Measurements from ENCODE around the gene RAD54L2.
"Not testable (repeated sequence)": the region's sequence is repeated elsewhere in the genome, so short reads cannot be mapped to it uniquely, and the experiment has no call there.

Gene RAD54L2

DNA sequence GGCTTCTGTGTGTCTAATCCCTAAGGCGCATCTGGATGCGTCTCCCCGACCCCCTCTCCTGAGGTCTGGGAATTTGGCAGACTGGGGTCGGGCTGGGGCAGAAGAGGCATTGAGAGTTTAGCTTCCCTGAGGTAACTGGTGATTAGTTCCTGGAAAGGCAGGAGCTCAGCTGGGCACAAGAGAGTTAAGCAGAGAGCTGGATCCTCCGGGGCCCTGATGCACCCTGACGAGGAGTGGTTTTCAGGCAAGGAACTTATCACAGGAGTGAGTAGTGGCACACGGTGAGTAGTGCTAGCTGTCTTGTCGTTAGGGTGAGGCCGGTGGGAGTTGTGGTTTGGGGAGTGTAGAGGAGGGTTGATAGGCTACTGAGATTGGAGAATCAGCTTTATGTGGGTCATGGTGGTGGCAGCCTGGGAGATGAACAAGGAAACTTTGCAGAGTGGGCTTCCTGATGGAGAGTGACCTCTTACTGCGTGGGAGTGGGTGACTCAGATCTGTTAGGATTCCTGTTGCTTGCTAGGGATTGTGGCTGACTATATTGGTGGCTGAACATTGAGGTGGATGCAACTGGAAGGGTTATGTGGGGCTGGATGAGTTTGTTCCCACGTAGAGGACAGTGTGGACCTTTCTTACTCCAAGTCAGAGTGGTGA, 897 bp downstream of the RAD54L2 start:
- DNase-seq (ENCODE audit: low read depth) = no peak

DNA sequence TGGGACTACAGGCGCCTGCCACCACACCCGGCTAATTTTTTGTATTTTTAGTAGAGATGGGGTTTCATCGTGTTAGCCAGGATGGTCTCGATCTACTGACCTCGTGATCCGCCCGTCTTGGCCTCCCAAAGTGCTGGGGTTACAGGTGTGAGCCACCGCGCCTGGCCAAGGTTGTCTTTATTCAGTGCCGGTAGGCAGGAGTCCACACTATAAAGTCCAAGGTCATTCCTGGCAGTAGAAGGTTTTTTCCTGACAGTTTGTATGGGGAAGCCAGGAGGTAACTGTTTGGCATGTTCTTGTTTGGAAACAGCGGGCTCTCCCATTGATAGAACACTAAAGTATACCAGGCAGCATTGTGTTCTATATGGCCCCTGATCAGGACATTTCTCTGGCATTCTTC, 4.1 kb downstream of the RAD54L2 start:
- not testable (repeated sequence) for DNase-seq (ENCODE audit: low read depth)

DNA sequence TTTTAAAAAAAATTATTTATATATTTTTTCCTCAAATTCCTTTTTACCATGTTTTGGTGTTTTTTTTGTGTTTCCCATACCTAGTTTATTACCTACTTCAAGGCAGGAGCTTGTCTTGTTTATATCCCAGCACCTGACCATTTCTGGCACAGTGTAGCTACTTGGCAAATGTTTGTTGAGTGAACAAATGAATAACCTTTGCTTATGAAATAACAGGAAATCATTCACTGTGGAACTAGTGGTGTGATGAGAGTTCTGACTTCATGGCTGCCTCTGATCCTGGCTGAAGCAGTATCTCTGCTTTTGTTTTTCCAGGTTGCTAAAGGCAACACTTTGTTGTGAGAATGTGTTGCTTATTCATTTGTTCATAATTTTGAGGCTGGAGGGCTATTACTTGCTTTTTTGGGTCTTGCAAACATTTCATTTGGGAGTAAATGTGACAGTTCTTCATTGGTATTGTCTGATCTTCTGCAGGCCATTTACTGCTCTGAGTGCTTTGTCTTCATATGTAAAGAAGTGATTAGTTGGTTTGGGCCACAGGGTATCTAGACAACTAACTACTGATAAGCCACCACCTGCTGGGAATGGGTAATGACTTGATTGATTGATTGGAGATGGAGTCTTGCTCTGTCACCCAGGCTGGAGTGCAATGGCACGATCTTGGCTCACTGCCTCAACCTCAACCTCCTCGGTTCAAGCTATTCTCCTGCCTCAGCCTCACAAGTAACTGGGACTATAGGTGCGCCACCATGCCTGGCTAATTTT, 5.7 kb downstream of the RAD54L2 start:
- DNase-seq (ENCODE audit: low read depth) = no peak

DNA sequence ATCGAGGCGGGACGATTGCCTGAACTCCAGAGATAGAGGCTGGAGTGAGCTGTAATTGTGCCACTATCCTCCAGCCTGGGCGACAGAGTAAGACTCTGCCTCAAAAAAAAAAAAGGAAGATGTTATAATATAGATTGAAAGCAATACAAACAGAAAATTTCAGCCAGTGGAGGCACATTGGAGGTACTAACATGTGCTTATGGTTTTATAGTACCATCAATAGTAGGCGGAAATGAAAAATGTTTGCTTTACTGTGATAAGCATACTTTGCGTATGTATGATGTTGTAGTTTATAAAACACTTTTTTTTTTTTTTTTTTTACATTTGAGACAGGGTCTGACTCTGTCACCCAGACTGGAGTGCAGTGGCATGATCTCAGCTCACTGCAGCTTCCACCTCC, 8.8 kb downstream of the RAD54L2 start:
- DNase-seq (ENCODE audit: low read depth) = no peak

DNA sequence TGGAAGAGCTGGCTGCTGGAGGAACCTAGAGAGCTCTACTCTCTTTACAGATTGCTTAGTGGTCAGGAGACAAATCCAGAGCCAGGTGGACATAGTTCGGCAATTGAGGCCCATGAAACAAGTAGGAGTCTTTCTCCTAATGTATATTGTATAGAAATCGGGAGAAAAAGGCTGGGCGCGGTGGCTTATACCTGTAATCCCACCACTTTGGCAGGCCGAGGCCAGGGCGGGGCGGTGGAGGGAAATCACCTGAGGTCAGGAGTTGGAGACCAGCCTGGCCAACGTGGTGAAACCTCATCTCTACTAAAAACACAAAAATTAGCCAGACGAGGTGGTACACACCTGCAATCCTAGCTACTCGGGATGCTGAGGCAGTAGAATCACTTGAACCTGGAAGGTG, 10.8 kb downstream of the RAD54L2 start:
- no peak for DNase-seq (ENCODE audit: low read depth)

DNA sequence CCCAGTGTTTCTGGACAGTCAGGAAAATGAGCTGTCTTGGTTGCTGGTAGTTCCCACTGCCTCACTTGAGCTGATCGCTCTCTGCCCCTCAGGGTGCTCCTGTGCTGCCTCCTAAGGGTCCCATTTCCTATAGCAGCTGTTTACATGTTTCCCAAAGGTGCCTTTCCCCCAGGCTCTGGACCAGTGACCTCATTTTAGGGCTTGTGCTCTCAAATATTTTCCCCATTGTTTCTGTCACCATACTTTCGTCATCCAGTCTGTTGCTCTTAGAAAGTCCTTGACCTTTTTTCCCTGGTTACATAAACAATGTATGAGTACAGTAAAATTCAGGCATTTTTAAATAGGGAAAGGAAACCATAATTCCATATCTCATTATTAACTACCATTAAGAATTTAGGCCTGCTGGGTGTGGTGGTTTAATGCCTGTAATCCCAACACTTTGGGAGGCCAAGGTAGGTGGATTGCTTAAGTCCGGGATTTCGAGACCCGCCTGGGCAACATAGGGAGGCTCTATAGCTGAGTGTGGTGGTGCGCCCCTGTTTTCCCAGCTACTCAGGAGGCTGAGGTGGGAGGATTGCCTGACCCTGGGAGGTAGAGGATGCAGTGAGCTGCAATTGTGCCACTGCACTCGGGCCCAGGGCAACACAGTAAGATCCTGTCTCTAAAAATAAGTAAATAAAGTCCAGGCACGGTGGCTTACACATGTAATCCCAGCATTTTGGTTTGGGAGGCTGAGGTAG, 11.7 kb downstream of the RAD54L2 start:
- no peak for DNase-seq (ENCODE audit: low read depth)

DNA sequence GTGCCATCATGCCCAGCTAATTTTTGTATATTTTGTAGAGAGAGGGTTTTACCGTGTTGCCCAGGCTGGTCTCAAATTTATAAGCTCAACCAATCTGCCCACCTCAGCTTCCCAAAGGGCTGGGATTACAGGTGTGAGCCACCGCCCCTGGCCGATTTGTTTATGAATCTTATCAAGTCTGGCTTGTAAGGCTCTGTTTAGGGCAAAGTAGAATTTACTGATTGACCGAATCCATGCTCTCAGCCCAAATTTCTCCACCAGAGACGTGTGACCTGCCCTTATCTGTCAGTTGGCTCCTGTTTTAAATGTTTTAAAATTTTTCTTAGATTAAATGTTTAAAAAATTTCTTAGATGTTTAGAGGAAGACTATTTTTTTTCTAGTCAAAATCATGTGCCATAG, 19.5 kb downstream of the RAD54L2 start:
- no peak for DNase-seq (ENCODE audit: low read depth)

DNA sequence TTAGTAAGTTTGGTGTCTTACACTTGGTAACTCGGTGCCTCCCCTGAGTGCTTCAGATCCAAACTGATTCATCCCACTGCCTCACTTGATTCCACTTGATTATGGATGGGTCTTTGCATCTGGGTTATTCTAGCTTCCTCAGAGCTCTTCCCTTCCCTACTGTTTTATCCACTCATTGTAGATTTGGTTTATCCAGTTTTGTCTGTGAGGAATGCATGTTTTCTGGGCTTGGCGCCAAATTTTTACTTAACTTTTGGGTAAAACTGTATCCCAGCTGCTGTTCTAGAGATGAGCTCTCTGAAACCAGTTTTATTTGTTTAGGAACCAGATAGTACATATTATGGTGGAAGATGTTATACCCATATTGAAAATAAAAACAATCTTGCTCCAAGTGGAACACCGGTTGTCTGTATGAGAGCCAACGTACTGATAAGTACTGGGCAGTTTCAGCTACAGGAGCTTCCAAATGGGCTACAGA, 20.9 kb downstream of the RAD54L2 start:
- no peak for DNase-seq (ENCODE audit: low read depth)

DNA sequence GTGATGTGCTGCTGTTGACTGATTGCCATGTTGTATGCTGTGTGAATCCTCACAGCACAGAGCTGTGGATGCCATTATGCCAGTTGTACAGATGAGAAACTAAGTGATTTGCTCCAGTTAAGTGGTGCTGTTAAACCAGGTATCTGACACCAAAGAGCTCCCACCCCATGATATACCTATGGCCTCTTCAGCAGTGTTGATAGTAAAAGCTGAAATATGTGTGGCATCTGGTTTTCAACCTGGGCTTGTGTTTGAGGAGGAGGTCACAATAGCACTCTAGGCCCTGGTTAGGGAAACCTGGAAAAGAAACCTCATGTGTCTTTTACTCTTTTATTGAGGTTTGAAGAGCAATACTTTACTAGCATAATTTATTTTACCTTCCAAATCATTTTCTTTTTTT, 21.4 kb downstream of the RAD54L2 start:
- DNase-seq (ENCODE audit: low read depth) = no peak

DNA sequence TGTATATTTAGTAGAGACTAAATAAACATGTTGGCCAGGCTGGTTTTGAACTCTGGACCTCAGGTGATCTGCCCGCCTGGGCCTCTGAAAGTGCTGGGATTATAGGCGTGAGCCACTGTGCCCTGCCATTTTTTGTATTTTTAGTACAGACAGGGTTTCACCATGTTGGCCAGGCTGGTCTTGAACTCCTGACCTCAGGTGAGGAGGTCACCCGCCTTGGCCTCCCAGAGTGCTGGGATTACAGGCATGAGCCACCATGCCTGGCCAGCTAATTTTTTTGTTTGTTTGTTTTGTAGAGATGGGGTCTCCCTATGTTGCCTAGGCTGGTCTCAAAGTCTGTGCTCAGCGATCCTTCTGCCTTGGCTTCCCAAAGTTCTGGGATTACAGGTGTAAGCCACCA, 23.9 kb downstream of the RAD54L2 start:
- not testable (repeated sequence) for DNase-seq (ENCODE audit: low read depth)

DNA sequence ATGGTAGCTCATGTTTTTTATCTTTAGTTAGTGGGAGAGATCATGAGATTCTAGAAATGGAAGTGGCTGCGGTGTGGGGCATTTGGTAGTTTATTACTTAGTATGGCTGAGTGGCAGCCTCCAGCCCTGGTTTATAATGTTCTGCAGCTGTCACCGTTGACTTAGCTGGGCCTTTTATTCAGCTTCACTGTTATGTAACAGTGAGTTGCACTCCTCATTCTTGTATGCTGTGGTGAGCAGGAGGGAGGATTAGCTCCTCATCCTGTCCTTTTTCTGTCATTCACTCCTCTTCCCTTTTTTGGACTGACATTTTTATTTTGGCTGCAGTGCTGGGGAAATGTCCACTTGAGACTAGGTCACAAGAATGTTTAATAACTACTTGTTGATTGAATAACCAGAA, 29.5 kb downstream of the RAD54L2 start:
- no peak for DNase-seq (ENCODE audit: low read depth)

DNA sequence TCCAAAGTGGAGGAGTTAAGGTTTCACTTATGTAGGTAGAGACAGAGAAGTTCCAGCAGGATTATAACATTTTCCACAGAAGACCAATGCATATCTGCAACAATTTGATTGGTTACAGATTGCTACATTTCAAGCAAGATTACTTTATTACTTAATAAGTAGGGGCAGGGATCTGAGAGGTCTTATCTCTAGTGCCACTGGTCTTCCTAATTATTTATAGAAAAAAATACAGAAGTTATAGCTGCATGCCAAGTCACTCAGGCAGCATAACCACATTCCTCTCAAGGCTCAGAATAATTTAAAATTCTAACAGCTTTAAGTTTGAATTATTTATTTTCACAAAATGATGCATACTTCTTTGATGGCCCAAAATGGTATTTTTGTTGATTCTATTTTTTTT, 30.5 kb downstream of the RAD54L2 start:
- no peak for DNase-seq (ENCODE audit: low read depth)

DNA sequence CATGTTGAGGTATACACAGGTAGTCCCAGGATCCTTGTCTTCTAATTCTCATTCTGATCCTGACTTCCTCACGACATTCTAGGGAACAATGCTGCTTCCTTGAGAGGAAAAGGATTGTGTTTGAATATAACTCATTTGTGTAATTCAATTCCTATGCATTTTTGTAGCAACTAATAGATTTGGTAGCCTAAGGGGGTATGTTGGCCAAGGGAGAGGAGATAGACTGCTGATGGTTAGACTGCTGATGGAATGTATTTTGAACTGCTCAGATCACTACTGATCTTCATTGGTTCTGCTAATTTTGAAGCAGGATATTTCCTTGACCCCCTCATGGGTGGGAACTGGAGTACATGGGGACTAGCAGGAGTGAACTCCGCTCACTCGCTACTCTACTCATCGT, 39.7 kb downstream of the RAD54L2 start:
- no peak for DNase-seq (ENCODE audit: low read depth)

DNA sequence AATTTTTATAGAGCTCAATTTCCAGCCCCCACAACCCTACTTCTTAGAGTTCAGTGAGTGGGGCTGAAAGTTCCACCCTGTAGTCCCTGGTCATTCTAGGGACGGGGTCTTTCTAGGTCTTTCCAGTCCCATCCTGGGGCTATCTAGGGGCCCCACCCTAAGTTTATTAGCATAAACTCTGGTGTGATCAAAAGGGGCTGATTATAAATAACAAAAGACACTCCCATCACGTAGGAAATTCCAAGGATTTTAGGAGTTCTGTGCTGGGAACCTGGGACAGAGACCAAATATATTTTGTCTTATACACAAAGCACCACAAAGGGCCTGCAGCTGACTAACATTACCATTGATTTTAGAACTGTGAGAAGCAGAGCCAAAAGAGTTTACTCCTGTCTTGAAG, 41.9 kb downstream of the RAD54L2 start:
- no peak for DNase-seq (ENCODE audit: low read depth)

DNA sequence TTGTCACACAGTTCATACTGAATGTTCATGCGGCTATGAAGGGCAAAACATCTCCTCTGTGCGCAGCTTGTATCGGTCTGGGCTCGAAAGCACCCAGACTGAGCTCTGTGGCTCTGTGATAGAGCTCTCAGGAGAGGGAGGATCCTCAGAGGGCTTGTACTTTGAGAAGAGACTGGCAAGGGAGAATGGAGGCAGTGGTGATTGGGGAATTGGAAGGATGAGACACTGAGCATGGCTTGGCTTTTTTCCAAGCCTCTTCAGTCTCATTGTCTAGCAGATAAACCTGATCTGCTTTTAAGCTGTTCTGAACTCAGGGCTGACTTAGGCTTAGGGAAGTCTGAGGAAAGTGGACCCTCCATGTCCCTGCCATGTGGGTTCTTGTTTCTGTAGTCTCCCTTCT, 43.0 kb downstream of the RAD54L2 start:
- DNase-seq (ENCODE audit: low read depth) = no peak

DNA sequence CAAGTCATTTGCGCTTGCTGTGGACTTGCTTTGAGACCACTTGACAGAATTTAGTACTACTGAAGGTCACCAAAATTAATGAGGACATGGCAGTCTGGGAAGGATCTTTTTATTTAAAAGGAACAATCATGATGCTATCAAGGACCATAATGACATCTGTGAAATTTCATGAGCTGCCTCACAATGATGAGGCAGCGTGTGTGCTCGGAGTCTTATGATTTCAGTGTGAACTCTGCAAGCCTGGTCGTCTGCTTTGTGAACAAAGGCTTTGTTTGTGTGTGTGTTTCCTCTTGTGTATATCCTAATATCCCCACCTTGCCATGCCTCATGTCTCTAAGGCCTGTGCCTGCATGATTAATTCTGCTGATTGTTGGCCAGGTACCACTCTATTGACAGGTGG, 46.7 kb downstream of the RAD54L2 start:
- no peak for DNase-seq (ENCODE audit: low read depth)

DNA sequence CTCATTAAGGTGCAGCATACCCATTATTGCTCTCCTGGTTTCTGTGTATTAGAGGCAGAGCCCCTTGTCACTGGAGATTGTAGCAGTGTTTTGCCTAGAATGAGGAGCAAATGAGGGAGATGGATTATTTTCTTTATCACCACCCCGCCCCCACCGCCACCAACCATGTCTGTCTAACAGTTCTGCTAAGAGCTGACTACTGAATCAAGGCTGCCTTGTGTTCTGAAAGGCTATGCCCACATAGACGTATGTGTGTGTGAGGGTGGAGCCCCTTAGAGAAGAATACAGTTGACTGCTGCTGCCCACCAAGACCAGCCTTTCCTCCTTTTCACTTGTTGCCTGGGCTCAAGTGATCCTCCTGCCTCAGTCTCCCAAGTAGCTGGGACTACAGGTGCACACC, 47.4 kb downstream of the RAD54L2 start:
- no peak for DNase-seq (ENCODE audit: low read depth)
